ENCODE results near the gene TBCEL. TPM values are rescaled to one million over a fixed set of nuclear protein-coding genes. Genes with fewer than 3 reads are reported as not detected.
"Not testable (repeated sequence)": the region's sequence is repeated elsewhere in the genome, so short reads cannot be mapped to it uniquely, and the experiment has no call there.

TBCEL gene
- total RNA-seq, 6 experiments from 2014 or later, result 15.0 to 23.4 (median 18.2) TPM

DNA sequence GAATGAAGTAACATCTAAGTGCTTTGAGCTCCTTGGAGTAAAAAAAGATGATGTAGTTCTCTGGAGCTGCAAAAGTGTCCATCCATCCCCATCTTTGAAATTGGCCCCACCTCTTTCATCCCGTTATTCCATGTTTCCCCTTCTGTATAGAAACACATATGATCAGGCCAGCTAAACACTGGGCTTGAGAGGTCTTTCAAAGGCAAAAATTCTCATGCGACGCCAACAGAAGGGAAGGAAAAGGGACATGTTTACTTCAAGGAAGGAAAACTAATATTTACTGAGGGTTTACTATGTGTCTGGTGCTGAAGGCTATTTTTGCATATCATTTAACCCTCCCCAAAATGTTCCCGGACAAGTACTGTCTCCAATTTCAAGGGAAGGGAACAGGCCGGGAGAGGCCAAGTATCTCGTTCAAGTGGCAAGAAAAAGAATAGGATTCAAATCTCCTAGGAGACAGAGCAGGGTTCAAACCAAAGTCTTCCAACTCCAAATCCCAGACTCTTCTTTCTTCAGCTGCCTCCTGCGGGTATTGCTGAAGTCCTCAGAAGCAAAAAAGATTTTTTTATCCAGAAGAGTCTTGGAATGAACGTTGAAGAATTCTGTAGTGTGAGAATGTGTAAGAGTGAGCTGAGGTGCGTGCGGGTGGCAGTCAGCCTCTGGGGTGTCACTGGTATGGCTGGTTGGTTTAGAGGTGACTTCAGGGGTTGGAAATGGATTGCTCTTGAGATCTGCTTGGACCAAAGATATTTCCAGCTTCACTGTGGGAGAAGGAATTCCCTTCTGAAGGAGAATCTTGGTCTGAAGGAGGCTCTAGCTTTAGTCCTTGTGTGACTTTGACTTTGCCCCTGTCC, 87.2 kb downstream of the TBCEL start:
- peaks cover 27% of the 10 kb centered on the region for H3K27me3 Mint-ChIP-seq (ENCODE audit: insufficient read depth)

DNA sequence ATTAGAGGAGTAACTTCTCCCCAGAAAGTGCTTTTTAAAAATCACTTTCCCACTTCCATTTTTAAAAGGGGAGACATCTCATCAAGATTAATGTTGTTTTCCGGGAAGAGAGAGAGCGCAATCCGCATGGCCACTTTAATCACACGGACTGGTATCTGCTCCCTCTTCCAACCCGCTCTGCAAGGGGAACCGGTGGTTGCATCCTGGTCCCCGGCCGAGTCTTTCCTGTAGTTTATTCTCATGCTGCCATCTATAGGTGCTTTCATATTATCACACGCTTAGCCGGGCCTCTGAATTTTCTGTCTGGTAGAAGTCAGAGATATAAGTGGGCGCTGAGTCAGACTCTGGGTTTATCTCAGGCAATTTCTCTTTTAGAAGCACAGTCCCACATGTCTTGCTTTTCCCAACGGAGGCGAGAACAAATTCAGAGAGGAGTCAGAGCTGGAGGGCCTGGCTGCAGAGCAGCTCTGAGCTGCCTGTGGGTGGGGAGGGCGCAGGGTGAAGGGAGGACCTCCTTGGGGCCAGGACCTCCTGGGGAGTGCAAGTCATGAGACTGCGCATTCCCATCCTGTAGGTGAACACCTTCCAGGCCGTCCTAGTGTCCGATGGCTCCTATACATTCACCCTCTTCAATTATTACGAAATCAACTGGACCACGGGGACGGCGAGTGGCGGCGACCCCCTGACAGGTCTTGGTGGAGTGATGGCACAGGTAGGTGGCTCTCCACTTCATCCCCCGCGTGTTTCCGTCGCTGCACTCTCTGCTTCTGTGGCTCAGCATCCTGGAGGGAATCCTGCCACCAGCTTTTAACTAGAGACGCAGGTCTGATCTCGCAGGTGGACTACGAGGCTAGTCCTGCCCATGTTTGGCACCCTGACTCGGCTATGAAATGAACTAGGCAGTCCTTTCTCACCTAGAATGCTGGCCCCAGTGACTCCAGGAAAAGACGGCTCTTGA, 88.9 kb downstream of the TBCEL start:
- Mint-ChIP-seq H3K36me3 (ENCODE audit: low read depth) (no peaks in the 10 kb centered on the region), H3K4me1 (ENCODE audit: low read depth) (0 out of 2 replicates have a peak, but pooled peaks cover 5% of the 10 kb centered on the region), H3K27me3 (ENCODE audit: insufficient read depth) (peaks cover 24% of the 10 kb centered on the region), H3K4me3 (no peak overlapping the region), H3K9me3 (no peaks in the 10 kb centered on the region), H3K27ac (no peak overlapping the region)
- peak; percentile 76 for DNase-seq
- TF ChIP-seq, protein P1, sequence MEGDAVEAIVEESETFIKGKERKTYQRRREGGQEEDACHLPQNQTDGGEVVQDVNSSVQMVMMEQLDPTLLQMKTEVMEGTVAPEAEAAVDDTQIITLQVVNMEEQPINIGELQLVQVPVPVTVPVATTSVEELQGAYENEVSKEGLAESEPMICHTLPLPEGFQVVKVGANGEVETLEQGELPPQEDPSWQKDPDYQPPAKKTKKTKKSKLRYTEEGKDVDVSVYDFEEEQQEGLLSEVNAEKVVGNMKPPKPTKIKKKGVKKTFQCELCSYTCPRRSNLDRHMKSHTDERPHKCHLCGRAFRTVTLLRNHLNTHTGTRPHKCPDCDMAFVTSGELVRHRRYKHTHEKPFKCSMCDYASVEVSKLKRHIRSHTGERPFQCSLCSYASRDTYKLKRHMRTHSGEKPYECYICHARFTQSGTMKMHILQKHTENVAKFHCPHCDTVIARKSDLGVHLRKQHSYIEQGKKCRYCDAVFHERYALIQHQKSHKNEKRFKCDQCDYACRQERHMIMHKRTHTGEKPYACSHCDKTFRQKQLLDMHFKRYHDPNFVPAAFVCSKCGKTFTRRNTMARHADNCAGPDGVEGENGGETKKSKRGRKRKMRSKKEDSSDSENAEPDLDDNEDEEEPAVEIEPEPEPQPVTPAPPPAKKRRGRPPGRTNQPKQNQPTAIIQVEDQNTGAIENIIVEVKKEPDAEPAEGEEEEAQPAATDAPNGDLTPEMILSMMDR (IDR thresholded peaks at IDR 0.05), result peak; percentile 75

More for the DNA sequence above, 87.2 kb downstream of the TBCEL start:
- TF ChIP-seq, protein P1 (IDR thresholded peaks at IDR 0.05), result no peak
- Mint-ChIP-seq H3K4me1 (ENCODE audit: low read depth) (0 out of 2 replicates have a peak, but pooled peaks cover 5% of the 10 kb centered on the region), H3K9me3 (no peaks in the 10 kb centered on the region), H3K36me3 (ENCODE audit: low read depth) (no peaks in the 10 kb centered on the region), H3K4me3 (no peak overlapping the region), H3K27ac (no peak overlapping the region)
- no peak for DNase-seq

DNA sequence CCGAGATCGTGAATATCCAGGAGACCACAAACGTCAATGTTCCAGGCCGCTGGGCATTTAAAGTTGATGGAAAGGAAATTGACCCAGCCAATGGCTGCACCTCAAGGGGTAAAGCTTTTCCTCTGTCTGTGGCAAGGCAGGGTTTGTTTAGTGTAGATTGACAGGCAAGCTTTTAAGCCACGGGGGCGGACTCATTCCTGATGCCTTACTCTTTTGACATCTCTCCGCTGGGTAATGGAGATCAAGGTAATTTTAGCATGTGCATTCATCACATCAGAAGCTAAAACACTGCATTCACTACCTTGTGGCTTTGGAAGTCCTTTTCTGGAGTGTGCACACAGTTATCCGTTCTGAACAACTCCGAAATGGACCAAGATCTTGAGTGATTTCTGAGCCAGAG, 89.7 kb downstream of the TBCEL start:
- Mint-ChIP-seq H3K9me3 (no peaks in the 10 kb centered on the region), H3K4me3 (no peak overlapping the region), H3K4me1 (ENCODE audit: low read depth) (0 out of 2 replicates have a peak, but pooled peaks cover 5% of the 10 kb centered on the region), H3K27me3 (ENCODE audit: insufficient read depth) (peaks cover 24% of the 10 kb centered on the region), H3K36me3 (ENCODE audit: low read depth) (no peaks in the 10 kb centered on the region), H3K27ac (no peak overlapping the region)
- TF ChIP-seq, protein P1 (IDR thresholded peaks at IDR 0.05), result no peak
- no peak for DNase-seq

DNA sequence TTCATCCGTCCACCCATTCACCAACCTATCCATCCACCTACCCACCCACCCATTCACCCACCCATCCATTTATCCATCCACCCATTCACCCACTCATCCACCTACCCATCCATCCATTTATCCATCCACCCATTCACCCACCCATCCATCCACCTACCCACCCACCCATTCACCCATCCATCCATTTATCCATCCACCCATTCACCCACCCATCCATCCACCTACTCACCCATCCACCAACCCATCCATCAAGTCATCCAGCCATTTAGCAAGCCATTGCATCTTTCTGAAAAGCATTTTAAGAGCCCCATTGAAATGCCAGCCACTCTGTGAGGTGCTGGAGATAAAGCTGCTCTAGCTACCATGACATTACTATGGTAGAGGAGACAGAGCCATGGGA, 91.1 kb downstream of the TBCEL start:
- peaks cover 24% of the 10 kb centered on the region for H3K27me3 Mint-ChIP-seq (ENCODE audit: insufficient read depth)

DNA sequence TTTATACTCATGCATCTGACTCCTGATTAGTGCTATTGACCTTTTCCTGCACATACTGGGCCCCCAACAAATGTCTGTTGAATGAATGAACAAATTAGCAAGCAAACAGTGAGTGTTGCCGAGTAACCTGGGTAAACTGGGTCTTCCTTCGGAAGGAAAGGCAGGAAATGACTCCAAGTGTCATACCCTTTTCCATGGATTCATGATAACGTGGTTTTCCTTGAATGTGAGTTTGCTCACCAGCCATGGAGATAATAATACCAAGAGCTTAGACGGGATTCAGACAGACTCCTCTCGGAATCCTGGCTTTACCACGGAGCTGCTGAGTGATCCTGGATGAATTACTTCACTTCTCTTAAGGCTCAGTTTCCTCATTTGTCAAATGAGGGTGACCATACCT, 93.9 kb downstream of the TBCEL start:
- Mint-ChIP-seq H3K9me3 (peaks cover 11% of the 10 kb centered on the region), H3K4me3 (no peak overlapping the region), H3K36me3 (ENCODE audit: low read depth) (no peaks in the 10 kb centered on the region), H3K4me1 (ENCODE audit: low read depth) (no peaks in the 10 kb centered on the region), H3K27me3 (ENCODE audit: insufficient read depth) (peaks cover 3% of the 10 kb centered on the region; the same call in 1 of the 2 replicates), H3K27ac (no peak overlapping the region)
- TF ChIP-seq, protein P1 (IDR thresholded peaks at IDR 0.05), result no peak
- no peak for DNase-seq

More for the DNA sequence above, 91.1 kb downstream of the TBCEL start:
- not testable (repeated sequence) for H3K4me1 Mint-ChIP-seq (ENCODE audit: low read depth); H3K4me3 Mint-ChIP-seq; H3K9me3 Mint-ChIP-seq; H3K36me3 Mint-ChIP-seq (ENCODE audit: low read depth); DNase-seq; H3K27ac Mint-ChIP-seq
